Neural cell (in vitro differentiated cells): ENCODE data around the gene STIL. TPM values are rescaled to one million over a fixed set of nuclear protein-coding genes. Genes with fewer than 3 reads are reported as not detected.

Experiments
- H2AFZ ChIP-seq: fragments of 200-600, 300-800 bp; sonication (generic), shearing (Covaris generic); 2 replicates; pipeline ENCODE4 v1.6.0; 2014; ENCODE audit warnings: low read depth, mild to moderate bottlenecking, antibody characterized with exemption, low read length, moderate library complexity
- H3F3A ChIP-seq: fragments of 200-600 bp; shearing (Covaris generic); 2 replicates; pipeline ENCODE4 v1.6.1; 2016; ENCODE audit warnings: mild to moderate bottlenecking, moderate library complexity, mixed read lengths, antibody characterized with exemption, low read length; ENCODE audit not compliant: insufficient read depth, poor library complexity, severe bottlenecking
- H3K27ac ChIP-seq: fragments of 200-600, 300-800 bp; sonication (generic), shearing (Covaris generic); 2 replicates; pipeline ENCODE4 v1.5.1; 2014; ENCODE audit warnings: mild to moderate bottlenecking, low read length, moderate library complexity
- H3K27me3 ChIP-seq: fragments of 300-800, 200-600 bp; sonication (generic), shearing (Covaris generic); 2 replicates; pipeline ENCODE4 v1.6.0; 2014; ENCODE audit warnings: mild to moderate bottlenecking, low read depth, low read length, moderate library complexity; ENCODE audit not compliant: insufficient read depth
- H3K36me3 ChIP-seq: fragments of 300-800, 200-600 bp; sonication (generic), shearing (Covaris generic); 2 replicates; pipeline ENCODE4 v1.5.1; 2014; ENCODE audit warnings: mild to moderate bottlenecking, antibody characterized with exemption, low read length, moderate library complexity; ENCODE audit not compliant: insufficient read depth
- H3K4me2 ChIP-seq: fragments of 300-800, 200-600 bp; sonication (generic), shearing (Covaris generic); 2 replicates; pipeline ENCODE4 v1.6.0; 2014; ENCODE audit warnings: mild to moderate bottlenecking, low read length
- H3K4me3 ChIP-seq: fragments of 300-800, 200-600 bp; sonication (generic), shearing (Covaris generic); 2 replicates; pipeline ENCODE4 v1.5.1; 2014; ENCODE audit warnings: mild to moderate bottlenecking, low read length, moderate library complexity
- H3K79me2 ChIP-seq: fragments of 200-600 bp; shearing (Covaris generic); replicated peaks from 2 replicates; pipeline ENCODE4 v1.6.0; 2014; ENCODE audit warnings: mild to moderate bottlenecking, low read length, moderate library complexity; ENCODE audit not compliant: insufficient read depth
- H3K9ac ChIP-seq: fragments of 300-800, 200-600 bp; sonication (generic), shearing (Covaris generic); 2 replicates; pipeline ENCODE4 v1.6.1; 2016; ENCODE audit warnings: mild to moderate bottlenecking, low read length, mixed read lengths
- H3K9me2 ChIP-seq: fragments of 200-600 bp; shearing (Covaris generic); 2 replicates; pipeline ENCODE4 v1.6.1; 2016; ENCODE audit warnings: mild to moderate bottlenecking, low read length, mixed read lengths; ENCODE audit not compliant: insufficient read depth
- H3K9me3 ChIP-seq: fragments of 200-600, 300-800 bp; sonication (generic), shearing (Covaris generic); 2 replicates; pipeline ENCODE4 v1.6.1; 2016; ENCODE audit warnings: mild to moderate bottlenecking, mixed run types, low read length, moderate library complexity, mixed read lengths
- H4K20me1 ChIP-seq: fragments of 200-600 bp; shearing (Covaris generic); 2 replicates; pipeline ENCODE4 v1.6.1; 2016; ENCODE audit warnings: mild to moderate bottlenecking, mixed run types; ENCODE audit not compliant: insufficient read depth
- EP300 ChIP-seq: fragments of 450-650 bp; conservative IDR thresholded peaks from 2 replicates; pipeline ENCODE4 v1.6.1; 2014; ENCODE audit warnings: antibody characterized with exemption, mild to moderate bottlenecking, moderate library complexity; ENCODE audit not compliant: poor library complexity, severe bottlenecking
- EZH2 ChIP-seq: fragments of 200-600, 300-800 bp; shearing (Covaris generic), sonication (generic); IDR thresholded peaks from 2 replicates; pipeline ENCODE4 v1.6.1; 2014; ENCODE audit warnings: antibody characterized with exemption, low read length, borderline replicate concordance, mild to moderate bottlenecking; ENCODE audit not compliant: insufficient read depth, poor library complexity, severe bottlenecking
- MXI1 ChIP-seq: fragments of 450-650 bp; conservative IDR thresholded peaks from 2 replicates; pipeline ENCODE4 v1.6.1; 2014; ENCODE audit warnings: antibody characterized with exemption, mild to moderate bottlenecking; ENCODE audit not compliant: poor library complexity, severe bottlenecking
- POLR2AphosphoS5 ChIP-seq: IDR thresholded peaks from 2 replicates; pipeline ENCODE4 v1.6.1; 2012
- RAD21 ChIP-seq: fragments of 450-650 bp; conservative IDR thresholded peaks from 2 replicates; pipeline ENCODE4 v1.6.1; 2014; ENCODE audit warnings: antibody characterized with exemption, mild to moderate bottlenecking, moderate library complexity
- REST ChIP-seq: IDR thresholded peaks from 2 replicates; pipeline ENCODE4 v1.6.1; 2012; ENCODE audit warnings: borderline replicate concordance
- SMC3 ChIP-seq: fragments of 450-650 bp; conservative IDR thresholded peaks from 2 replicates; pipeline ENCODE4 v1.6.1; 2014; ENCODE audit warnings: antibody characterized with exemption, mild to moderate bottlenecking, moderate library complexity; ENCODE audit not compliant: poor library complexity
- TAF1 ChIP-seq: IDR thresholded peaks from 2 replicates; pipeline ENCODE4 v1.6.1; 2012; ENCODE audit warnings: low read depth
- polyA plus RNA-seq: library from polyadenylated mRNA; depleted of rRNA; stranded (reverse); fragments of >200 nt; gene quantifications from 2 replicates; pipeline ENCODE4 v1.2.3, GENCODE V29; 2014
- TF ChIP-seq, protein P1 (sequence below): fragments of 450-650 bp; IDR thresholded peaks from 2 replicates; pipeline ENCODE4 v1.5.1; 2014; ENCODE audit warnings: antibody characterized with exemption, mild to moderate bottlenecking, moderate library complexity; ENCODE audit not compliant: poor library complexity, severe bottlenecking

STIL gene
- polyA plus RNA-seq, 1 donor from 2014 or later, result 0.53 TPM

DNA sequence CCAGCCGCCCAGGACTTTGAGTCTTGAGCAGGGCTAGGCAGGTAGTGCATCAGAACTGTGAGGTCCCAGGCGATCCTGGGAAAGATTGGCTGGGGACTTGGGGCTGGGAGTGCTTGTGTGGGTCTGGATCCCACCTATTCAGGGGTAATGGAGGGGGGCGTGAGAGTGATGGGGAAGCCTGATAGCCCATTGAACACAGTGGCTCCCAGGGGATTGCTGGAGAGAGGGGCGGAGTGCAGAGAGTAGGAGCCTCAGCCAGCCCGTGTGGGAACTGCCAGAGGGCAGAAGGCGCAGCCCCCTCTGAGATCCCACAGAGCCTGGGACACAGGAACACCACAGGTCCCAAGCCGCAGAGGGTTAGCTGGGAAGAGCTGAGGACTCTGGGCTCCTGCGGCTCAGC, 104.9 kb downstream of the STIL start:
- Histone ChIP-seq H3K36me3 (no peaks in the 10 kb centered on the region), H3K9me3 (no peaks in the 10 kb centered on the region), H2AFZ (no peak overlapping the region), H3K27me3 (no peaks in the 10 kb centered on the region), H3K4me2 (no peak overlapping the region), H3K4me3 (no peak overlapping the region), H4K20me1 (no peaks in the 10 kb centered on the region), H3K79me2 (no peaks in the 10 kb centered on the region), H3K9ac (no peak overlapping the region), H3F3A (no peaks in the 10 kb centered on the region), H3K27ac (no peak overlapping the region), H3K9me2 (no peaks in the 10 kb centered on the region)
- TF ChIP-seq REST (no peak), RAD21 (no peak), MXI1 (no peak), TAF1 (no peak), SMC3 (no peak), EZH2 (no peak), POLR2AphosphoS5 (no peak), EP300 (no peak)
- TF ChIP-seq, protein P1, sequence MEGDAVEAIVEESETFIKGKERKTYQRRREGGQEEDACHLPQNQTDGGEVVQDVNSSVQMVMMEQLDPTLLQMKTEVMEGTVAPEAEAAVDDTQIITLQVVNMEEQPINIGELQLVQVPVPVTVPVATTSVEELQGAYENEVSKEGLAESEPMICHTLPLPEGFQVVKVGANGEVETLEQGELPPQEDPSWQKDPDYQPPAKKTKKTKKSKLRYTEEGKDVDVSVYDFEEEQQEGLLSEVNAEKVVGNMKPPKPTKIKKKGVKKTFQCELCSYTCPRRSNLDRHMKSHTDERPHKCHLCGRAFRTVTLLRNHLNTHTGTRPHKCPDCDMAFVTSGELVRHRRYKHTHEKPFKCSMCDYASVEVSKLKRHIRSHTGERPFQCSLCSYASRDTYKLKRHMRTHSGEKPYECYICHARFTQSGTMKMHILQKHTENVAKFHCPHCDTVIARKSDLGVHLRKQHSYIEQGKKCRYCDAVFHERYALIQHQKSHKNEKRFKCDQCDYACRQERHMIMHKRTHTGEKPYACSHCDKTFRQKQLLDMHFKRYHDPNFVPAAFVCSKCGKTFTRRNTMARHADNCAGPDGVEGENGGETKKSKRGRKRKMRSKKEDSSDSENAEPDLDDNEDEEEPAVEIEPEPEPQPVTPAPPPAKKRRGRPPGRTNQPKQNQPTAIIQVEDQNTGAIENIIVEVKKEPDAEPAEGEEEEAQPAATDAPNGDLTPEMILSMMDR, result no peak

DNA sequence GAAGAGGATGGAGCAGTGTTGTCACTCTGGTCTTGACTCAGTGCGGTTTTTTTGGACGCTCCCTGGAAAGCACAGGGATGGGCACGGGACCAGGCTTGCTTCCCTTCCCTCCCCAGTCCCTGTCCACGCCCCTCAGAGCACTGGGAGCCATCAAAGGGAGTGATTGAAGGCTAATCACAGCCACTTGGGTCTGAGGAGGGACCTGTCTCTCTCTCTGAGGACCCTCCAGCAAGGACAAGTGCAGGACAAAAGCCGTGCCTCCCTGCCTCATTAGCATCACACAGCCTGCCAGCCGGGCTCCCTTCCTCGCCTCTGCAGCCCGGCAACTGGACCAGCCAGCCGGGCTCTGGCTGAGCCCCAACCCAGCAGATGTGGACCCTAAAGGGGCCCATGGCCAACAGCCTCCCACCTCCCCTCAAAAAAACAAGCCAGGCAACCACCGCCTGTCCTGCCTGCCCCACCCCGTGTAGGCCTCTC, 105.5 kb downstream of the STIL start:
- Histone ChIP-seq H3K27me3 (no peaks in the 10 kb centered on the region), H3K9me3 (no peaks in the 10 kb centered on the region), H3K4me3 (no peak overlapping the region), H3K27ac (no peak overlapping the region), H2AFZ (no peak overlapping the region), H4K20me1 (no peaks in the 10 kb centered on the region), H3F3A (no peaks in the 10 kb centered on the region), H3K79me2 (no peaks in the 10 kb centered on the region), H3K36me3 (no peaks in the 10 kb centered on the region), H3K9ac (no peak overlapping the region), H3K9me2 (no peaks in the 10 kb centered on the region), H3K4me2 (no peak overlapping the region)
- TF ChIP-seq MXI1 (no peak), REST (no peak), POLR2AphosphoS5 (no peak), SMC3 (no peak), EP300 (no peak), RAD21 (no peak), TAF1 (no peak), EZH2 (no peak)
- TF ChIP-seq, protein P1, result no peak
